AG09309 (cell line): ENCODE measurements around the gene ZNF385A.
A peak's percentile ranks its signal among the peaks of the same experiment; 100 is the strongest.

Experiments used
- DNase-seq: peaks from one replicate; pipeline ENCODE4 v3.0.0-alpha.2; 2010; ENCODE audit warnings: low read depth
- H3K4me3 ChIP-seq: 2 replicates; pipeline ENCODE4 v1.5.1; 2011; ENCODE audit warnings: mild to moderate bottlenecking, low read depth, low read length, moderate library complexity; ENCODE audit not compliant: control insufficient read depth
- CTCF ChIP-seq: IDR thresholded peaks from 2 replicates; pipeline ENCODE4 v1.5.1; 2011; ENCODE audit warnings: mild to moderate bottlenecking, low read depth, low read length, inconsistent platforms; ENCODE audit not compliant: insufficient read depth, control insufficient read depth; ENCODE audit errors: missing control alignments

The ZNF385A gene

GRCh38 chr12:54363047-54363446 lies 21.5 kb downstream of the ZNF385A start:
- no peak for TF ChIP-seq CTCF
- H3K4me3 ChIP-seq: no peak overlapping the region
- no peak for DNase-seq

- no peak overlapping the region for H3K4me3 ChIP-seq
- DNase-seq: no peak
- peak; percentile 89 for TF ChIP-seq CTCF
These were observed 23.6 kb downstream of the ZNF385A start for GRCh38 chr12:54360717-54361456.

DNA sequence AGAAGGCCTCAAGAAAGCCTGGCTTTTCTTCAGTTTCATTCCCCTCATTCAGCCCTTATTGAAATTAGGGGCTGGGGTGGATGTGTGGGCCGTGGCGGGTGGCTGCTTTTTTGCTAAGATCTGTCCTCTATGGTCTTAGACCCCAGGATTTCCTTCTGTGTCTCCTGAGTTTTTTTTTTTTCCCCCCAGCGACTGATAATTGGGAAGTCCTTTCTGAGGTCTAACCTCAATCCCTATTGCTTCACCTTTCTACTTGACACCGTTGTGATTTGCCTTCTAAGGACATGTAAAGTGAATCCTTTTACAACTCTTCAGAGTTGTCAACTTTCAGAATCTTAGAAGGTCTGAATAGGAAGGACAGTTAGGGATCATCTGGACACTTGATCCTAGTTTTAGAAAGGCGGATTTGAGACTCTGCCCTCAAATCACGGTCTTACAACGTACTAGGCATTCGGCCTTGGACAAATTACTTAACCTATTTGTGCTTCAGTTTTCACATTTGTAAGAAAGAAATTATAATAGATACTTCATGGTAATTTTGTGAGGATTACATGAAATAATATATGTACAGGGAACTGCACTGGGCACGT lies 24.7 kb downstream of the ZNF385A start:
- DNase-seq: no peak
- peak overlapping the region; percentile 78 for H3K4me3 ChIP-seq
- TF ChIP-seq CTCF: no peak

- no peak for TF ChIP-seq CTCF
- peak overlapping the region; percentile 78 for H3K4me3 ChIP-seq
- DNase-seq: peak; percentile 98
These were observed 25.4 kb downstream of the ZNF385A start for GRCh38 chr12:54358945-54359761.

- no peak for TF ChIP-seq CTCF
These were observed 26.2 kb downstream of the ZNF385A start for GRCh38 chr12:54358191-54358944.

More at GRCh38 chr12:54358191-54358944, 26.2 kb downstream of the ZNF385A start:
- DNase-seq: no peak
- H3K4me3 ChIP-seq: peak overlapping the region; percentile 78
